Measurements from ENCODE around the gene TIAM1. TPM values are rescaled to one million over a fixed set of nuclear protein-coding genes. Genes with fewer than 3 reads are reported as not detected.

The TIAM1 gene
- total RNA-seq, 2 experiments from 2014 or later, result 15.0 to 25.1 TPM

GRCh38 chr21:31234936-31235335 is 109.1 kb downstream of the TIAM1 start:
- H3K9me2 ChIP-seq (ENCODE audit: insufficient read depth, low read length), result no peaks in the 10 kb centered on the region
- POLR2A ChIA-PET, result interaction anchor here (0.9 kb wide), 1 partner anchor 13 kb away, joined by 4 read pairs; no protein-coding TSS in a partner anchor
- TF ChIP-seq EZH2phosphoT487 (IDR thresholded peaks at IDR 0.05; ENCODE audit: borderline replicate concordance, low read depth, low read length), result no peak
- no peak for TF ChIP-seq CTCF (conservative IDR thresholded peaks at IDR 0.05; ENCODE audit: low read length)
- H4K20me1 ChIP-seq (ENCODE audit: insufficient read depth, low read length), result no peaks in the 10 kb centered on the region
- H3K4me2 ChIP-seq (ENCODE audit: low read length), result no peak overlapping the region
- CTCF ChIA-PET (ENCODE audit: unreplicated experiment), result no interaction called here
- no peak for DNase-seq (ENCODE audit: low spot score)
- no peaks in the 10 kb centered on the region for H3K79me2 ChIP-seq (ENCODE audit: insufficient read depth, low read depth, low read length)
- H2AFZ ChIP-seq (ENCODE audit: low read length), result no peak overlapping the region
- no peak overlapping the region for H3K4me3 ChIP-seq (ENCODE audit: low read depth, low read length, poor library complexity, severe bottlenecking)
- intact Hi-C loops (cut with micrococcal nuclease; ENCODE audit: unreplicated experiment), result no loop called here
- BruUV-seq (replicated peaks), result no TSS peak
- H3K4me1 ChIP-seq (ENCODE audit: insufficient read depth, low read length, poor library complexity, severe bottlenecking), result no peaks in the 10 kb centered on the region
- no peaks in the 10 kb centered on the region for H3K36me3 ChIP-seq (ENCODE audit: insufficient read depth, low read length)
- no peaks in the 10 kb centered on the region for H3K9me3 ChIP-seq (ENCODE audit: low read length)
- no peak overlapping the region for H3K27ac ChIP-seq (ENCODE audit: low read depth, low read length, poor library complexity, severe bottlenecking)

- BruUV-seq (replicated peaks), result no TSS peak
- intact Hi-C loops (cut with micrococcal nuclease; ENCODE audit: unreplicated experiment), result no loop called here
- CTCF ChIA-PET (ENCODE audit: unreplicated experiment), result no interaction called here
- Histone ChIP-seq H4K20me1 (ENCODE audit: insufficient read depth, low read length) (no peaks in the 10 kb centered on the region), H3K27ac (ENCODE audit: low read depth, low read length, poor library complexity, severe bottlenecking) (no peak overlapping the region), H3K79me2 (ENCODE audit: insufficient read depth, low read depth, low read length) (no peaks in the 10 kb centered on the region), H3K9me3 (ENCODE audit: low read length) (no peaks in the 10 kb centered on the region), H3K4me3 (ENCODE audit: low read depth, low read length, poor library complexity, severe bottlenecking) (no peak overlapping the region), H3K4me2 (ENCODE audit: low read length) (no peak overlapping the region), H2AFZ (ENCODE audit: low read length) (no peak overlapping the region), H3K9me2 (ENCODE audit: insufficient read depth, low read length) (no peaks in the 10 kb centered on the region), H3K36me3 (ENCODE audit: insufficient read depth, low read length) (no peaks in the 10 kb centered on the region), H3K4me1 (ENCODE audit: insufficient read depth, low read length, poor library complexity, severe bottlenecking) (no peaks in the 10 kb centered on the region)
- no peak for DNase-seq (ENCODE audit: low spot score)
- TF ChIP-seq CTCF (conservative IDR thresholded peaks at IDR 0.05; ENCODE audit: low read length) (no peak), EZH2phosphoT487 (IDR thresholded peaks at IDR 0.05; ENCODE audit: borderline replicate concordance, low read depth, low read length) (no peak)
- POLR2A ChIA-PET, result interaction anchor here (0.5 to 2.1 kb wide), 8 partner anchors 9 to 327 kb away, joined by 3 to 9 read pairs (median 4); no protein-coding TSS in a partner anchor
These were observed 110.3 kb downstream of the TIAM1 start for GRCh38 chr21:31233711-31234110.

GRCh38 chr21:31232344-31232743 is 111.7 kb downstream of the TIAM1 start:
- H3K79me2 ChIP-seq (ENCODE audit: insufficient read depth, low read depth, low read length), result no peaks in the 10 kb centered on the region
- H4K20me1 ChIP-seq (ENCODE audit: insufficient read depth, low read length), result no peaks in the 10 kb centered on the region
- DNase-seq (ENCODE audit: low spot score), result no peak
- H3K9me2 ChIP-seq (ENCODE audit: insufficient read depth, low read length), result no peaks in the 10 kb centered on the region
- H3K4me1 ChIP-seq (ENCODE audit: insufficient read depth, low read length, poor library complexity, severe bottlenecking), result no peaks in the 10 kb centered on the region
- POLR2A ChIA-PET, result interaction anchor here (1.1 to 2.1 kb wide), 2 partner anchors 11 to 52 kb away, joined by 4 to 9 read pairs; no protein-coding TSS in a partner anchor
- no peaks in the 10 kb centered on the region for H3K9me3 ChIP-seq (ENCODE audit: low read length)
- no peak overlapping the region for H3K4me2 ChIP-seq (ENCODE audit: low read length)
- H3K4me3 ChIP-seq (ENCODE audit: low read depth, low read length, poor library complexity, severe bottlenecking), result no peak overlapping the region
- H2AFZ ChIP-seq (ENCODE audit: low read length), result no peak overlapping the region
- H3K27ac ChIP-seq (ENCODE audit: low read depth, low read length, poor library complexity, severe bottlenecking), result no peak overlapping the region
- TF ChIP-seq EZH2phosphoT487 (IDR thresholded peaks at IDR 0.05; ENCODE audit: borderline replicate concordance, low read depth, low read length) (no peak), CTCF (conservative IDR thresholded peaks at IDR 0.05; ENCODE audit: low read length) (no peak)
- no TSS peak for BruUV-seq (replicated peaks)
- intact Hi-C loops (cut with micrococcal nuclease; ENCODE audit: unreplicated experiment), result no loop called here
- CTCF ChIA-PET (ENCODE audit: unreplicated experiment), result no interaction called here
- H3K36me3 ChIP-seq (ENCODE audit: insufficient read depth, low read length), result no peaks in the 10 kb centered on the region
